Keratinocyte (primary cell): ENCODE results near the gene RELL1.

Experiments
- CTCF ChIP-seq, 3 experiments: IDR thresholded peaks in 1 of 3; conservative IDR thresholded peaks in 1 of 3; optimal IDR thresholded peaks in 1 of 3; 2 replicates in 2 of 3; 3 replicates in 1 of 3; pipeline versions ENCODE3 to v1.5.1; 2011; ENCODE audit warnings: low read length in 3 of 3, mild to moderate bottlenecking in 3 of 3, moderate library complexity in 2 of 3, control low read depth in 1 of 3, inconsistent platforms in 1 of 3; ENCODE audit not compliant: insufficient read depth in 2 of 3; ENCODE audit errors: extremely low read depth in 1 of 3
- EZH2 ChIP-seq: IDR thresholded peaks from one replicate; pipeline ENCODE4 v1.6.1; 2012; ENCODE audit warnings: inconsistent platforms, mild to moderate bottlenecking, low read length, moderate library complexity

GRCh38 chr4:37634180-37634579, 52.0 kb downstream of the RELL1 start:
- no peak for TF ChIP-seq CTCF (optimal IDR thresholded peaks at IDR 0.05 in 1 of 3, IDR thresholded peaks at IDR 0.05 in 1 of 3, conservative IDR thresholded peaks at IDR 0.05 in 1 of 3; ENCODE audit: extremely low read depth in 1 of 3, insufficient read depth in 2 of 3, low read length in 3 of 3)
- no peak for TF ChIP-seq EZH2
